CD14-positive monocyte (primary cell): ENCODE measurements around the gene LRIT1. TPM values are rescaled to one million over a fixed set of nuclear protein-coding genes. Genes with fewer than 3 reads are reported as not detected.

Experiments
- DNase-seq, 3 donors: peaks; one replicate each; pipeline ENCODE4 v3.0.0-alpha.2; 2011 to 2022
- H2AFZ ChIP-seq: 2 replicates; pipeline ENCODE4 v1.6.0; 2012; ENCODE audit warnings: mild to moderate bottlenecking, low read depth, low read length, inconsistent platforms; ENCODE audit not compliant: insufficient read depth, poor library complexity, severe bottlenecking
- H3K27ac ChIP-seq, 2 donors: 1 replicate in 1 of 2; 2 replicates in 1 of 2; pipeline ENCODE4 v1.5.1; 2012 to 2013; ENCODE audit warnings: low read length in 2 of 2, control low read depth in 1 of 2, inconsistent platforms in 1 of 2, low read depth in 1 of 2, mild to moderate bottlenecking in 1 of 2
- H3K27me3 ChIP-seq, 2 donors: one replicate each; pipeline versions ENCODE4 v1.6.0 to v1.6.1; 2011 to 2013; ENCODE audit warnings: low read length in 2 of 2; ENCODE audit not compliant: control insufficient read depth in 2 of 2, insufficient read depth in 2 of 2
- H3K36me3 ChIP-seq, 2 donors: replicated peaks in 1 of 2; 1 replicate in 1 of 2; 2 replicates in 1 of 2; pipeline versions ENCODE4 v1.5.1 to v1.6.1; 2012 to 2013; ENCODE audit warnings: low read length in 2 of 2, control low read depth in 1 of 2, inconsistent platforms in 1 of 2, mild to moderate bottlenecking in 1 of 2; ENCODE audit not compliant: insufficient read depth in 2 of 2, control insufficient read depth in 1 of 2
- H3K4me1 ChIP-seq, 2 donors: 1 replicate in 1 of 2; 2 replicates in 1 of 2; pipeline versions ENCODE4 v1.5.1 to v1.6.1; 2012 to 2013; ENCODE audit warnings: low read length in 2 of 2, control low read depth in 1 of 2, inconsistent platforms in 1 of 2, mild to moderate bottlenecking in 1 of 2, moderate library complexity in 1 of 2; ENCODE audit not compliant: insufficient read depth in 2 of 2, control insufficient read depth in 1 of 2
- H3K4me2 ChIP-seq: replicated peaks from 2 replicates; pipeline ENCODE3; 2012; ENCODE audit warnings: low read length, moderate library complexity, mild to moderate bottlenecking; ENCODE audit not compliant: poor library complexity, severe bottlenecking; ENCODE audit errors: extremely low read depth
- H3K4me3 ChIP-seq, 3 experiments: fragments of 200-600 bp in 1 of 3; sonication (generic) in 1 of 3; replicated peaks in 1 of 3; 1 replicate in 2 of 3; 2 replicates in 1 of 3; pipeline ENCODE4 v1.5.1; 2011 to 2013; ENCODE audit warnings: low read length in 3 of 3, mild to moderate bottlenecking in 3 of 3, control low read depth in 2 of 3, low read depth in 2 of 3, inconsistent platforms in 1 of 3, moderate library complexity in 1 of 3
- H3K79me2 ChIP-seq: 2 replicates; pipeline ENCODE4 v1.6.0; 2012; ENCODE audit warnings: mild to moderate bottlenecking, control low read depth, inconsistent platforms, low read length, moderate library complexity; ENCODE audit not compliant: insufficient read depth
- H3K9ac ChIP-seq: 2 replicates; pipeline ENCODE4 v1.6.0; 2017; ENCODE audit warnings: low read length, mild to moderate bottlenecking; ENCODE audit not compliant: insufficient read depth, poor library complexity, severe bottlenecking
- H3K9me3 ChIP-seq, 2 donors: replicated peaks in 1 of 2; 1 replicate in 1 of 2; 2 replicates in 1 of 2; pipeline versions ENCODE4 v1.5.1 to v1.6.1; 2012 to 2013; ENCODE audit warnings: low read length in 2 of 2, control low read depth in 1 of 2; ENCODE audit not compliant: control insufficient read depth in 1 of 2, insufficient read depth in 1 of 2
- H4K20me1 ChIP-seq: 2 replicates; pipeline ENCODE4 v1.6.0; 2012; ENCODE audit warnings: mild to moderate bottlenecking, low read length, control low read depth, moderate library complexity; ENCODE audit not compliant: insufficient read depth
- H3K27ac Mint-ChIP-seq, 7 donors: one replicate each; pipeline ENCODE4 v1.8.0; 2020; ENCODE audit warnings: mild to moderate bottlenecking in 7 of 7, mixed read lengths in 7 of 7, moderate library complexity in 6 of 7, inconsistent platforms in 2 of 7
- H3K27me3 Mint-ChIP-seq, 3 donors: one replicate each; pipeline ENCODE4 v1.8.0; 2021 to 2022; ENCODE audit warnings: low read depth in 3 of 3, mild to moderate bottlenecking in 3 of 3, mixed read lengths in 3 of 3, moderate library complexity in 3 of 3, inconsistent platforms in 1 of 3
- H3K36me3 Mint-ChIP-seq, 2 donors: one replicate each; pipeline ENCODE4 v1.8.0; 2020; ENCODE audit warnings: mixed read lengths in 2 of 2, inconsistent platforms in 1 of 2, mild to moderate bottlenecking in 1 of 2
- H3K4me1 Mint-ChIP-seq: one replicate; pipeline ENCODE4 v1.8.0; 2020; ENCODE audit warnings: mild to moderate bottlenecking, mixed read lengths
- H3K4me3 Mint-ChIP-seq, 2 donors: one replicate each; pipeline ENCODE4 v1.8.0; 2020; ENCODE audit warnings: mild to moderate bottlenecking in 2 of 2, mixed read lengths in 2 of 2, moderate library complexity in 1 of 2
- H3K9me3 Mint-ChIP-seq, 7 donors: one replicate each; pipeline ENCODE4 v1.8.0; 2020 to 2022; ENCODE audit warnings: mixed read lengths in 7 of 7, mild to moderate bottlenecking in 6 of 7, moderate library complexity in 6 of 7, inconsistent platforms in 2 of 7
- CTCF ChIP-seq: fragments of 200-600 bp; IDR thresholded peaks from one replicate; pipeline ENCODE4 v1.8.0; 2022; ENCODE audit warnings: antibody characterized with exemption, mild to moderate bottlenecking
- WGBS: methylation state at CpG from one replicate; pipeline ENCODE4 v1.1.5; 2013; ENCODE audit warnings: missing lambda C conversion rate; ENCODE audit not compliant: insufficient coverage; 5-methylcytosine and 5-hydroxymethylcytosine counted together
- intact Hi-C, 2 donors: fragments of 100-400 bp; cut with micrococcal nuclease; formaldehyde crosslinking; loops; one replicate each; pipeline versions ENCODE4 v1.15.0 to v1.15.1; 2023
- polyA plus RNA-seq, 3 donors: library from polyadenylated mRNA; depleted of rRNA in 1 of 3; unstranded in 2 of 3; stranded (reverse) in 1 of 3; fragments of 300-500 nt in 2 of 3; fragments of >200 nt in 1 of 3; fragmentation: Illumina TruSeq in 2 of 3; gene quantifications; 1 replicate in 2 of 3; 2 replicates in 1 of 3; pipeline ENCODE4 v1.2.3, GENCODE V29; 2012 to 2021

The LRIT1 gene
- polyA plus RNA-seq, 3 donors, result not detected

- WGBS, result 73% methylated on average over 3 of the region's 5 CpGs
- H4K20me1 ChIP-seq, result no peaks in the 10 kb centered on the region
- Mint-ChIP-seq H3K4me3 (no peak overlapping the region), H3K27ac (no peak overlapping the region), H3K9me3 (peaks cover 0 to 1% (median 0%) of the 10 kb centered on the region in 7 donors), H3K36me3 (no peaks in the 10 kb centered on the region), H3K27me3 (peaks cover 35 to 54% (median 44%) of the 10 kb centered on the region in 3 donors), H3K4me1 (no peaks in the 10 kb centered on the region)
- no peak overlapping the region for H3K27ac ChIP-seq
- no peaks in the 10 kb centered on the region for H3K36me3 ChIP-seq
- no peaks in the 10 kb centered on the region for H3K4me1 ChIP-seq
- H3K79me2 ChIP-seq, result no peaks in the 10 kb centered on the region
- H3K27me3 ChIP-seq, result peaks cover 33 to 46% of the 10 kb centered on the region in 2 donors
- intact Hi-C loops, result loop anchor here in 1 of 2 donors (5.0 kb wide), 1 partner anchor 45 kb away; no protein-coding TSS in a partner anchor
- no peak for DNase-seq
- peaks cover 0 to 13% of the 10 kb centered on the region in 2 donors for H3K9me3 ChIP-seq
- no peak overlapping the region for H3K4me3 ChIP-seq
- no peak overlapping the region for H3K4me2 ChIP-seq
- no peak overlapping the region for H3K9ac ChIP-seq
- no peak for TF ChIP-seq CTCF
- H2AFZ ChIP-seq, result no peak overlapping the region
These were observed 44.4 kb downstream of the LRIT1 start for GRCh38 chr10:84196941-84197340.

- Histone ChIP-seq H3K4me2 (no peak overlapping the region), H3K4me3 (no peak overlapping the region), H3K9ac (no peak overlapping the region), H3K27me3 (peaks cover 33 to 50% of the 10 kb centered on the region in 2 donors), H3K9me3 (peaks cover 0 to 13% of the 10 kb centered on the region in 2 donors), H3K36me3 (no peaks in the 10 kb centered on the region), H3K79me2 (no peaks in the 10 kb centered on the region), H3K4me1 (no peaks in the 10 kb centered on the region), H3K27ac (no peak overlapping the region), H2AFZ (no peak overlapping the region), H4K20me1 (no peaks in the 10 kb centered on the region)
- no peaks in the 10 kb centered on the region for H3K4me1 Mint-ChIP-seq
- H3K36me3 Mint-ChIP-seq, result no peaks in the 10 kb centered on the region
- no peak overlapping the region for H3K4me3 Mint-ChIP-seq
- H3K9me3 Mint-ChIP-seq, result peaks cover 0 to 1% (median 0%) of the 10 kb centered on the region in 7 donors
- H3K27me3 Mint-ChIP-seq, result peaks cover 35 to 59% (median 44%) of the 10 kb centered on the region in 3 donors
- no peak for TF ChIP-seq CTCF
- intact Hi-C loops, result loop anchor here in 1 of 2 donors (5.0 kb wide), 1 partner anchor 44 kb away; no protein-coding TSS in a partner anchor
- 26% methylated on average over 4 of the region's 4 CpGs for WGBS
- DNase-seq, result no peak
- H3K27ac Mint-ChIP-seq, result no peak overlapping the region
These were observed 45.3 kb downstream of the LRIT1 start for GRCh38 chr10:84196083-84196482.
